IMR-90 (cell line): ENCODE results near the gene P2RX7.

Experiments
- CHD1 ChIP-seq: IDR thresholded peaks from 2 replicates; pipeline ENCODE4 v1.6.1; 2012; ENCODE audit warnings: low read depth, low read length, improper control_type of control experiment
- CTCF ChIP-seq: conservative IDR thresholded peaks from 2 replicates; pipeline ENCODE4 v1.5.1; 2012; ENCODE audit warnings: mild to moderate bottlenecking, low read depth, low read length, improper control_type of control experiment
- MAFK ChIP-seq: IDR thresholded peaks from 2 replicates; pipeline ENCODE4 v1.6.1; 2012; ENCODE audit warnings: low read depth, low read length, improper control_type of control experiment
- MAZ ChIP-seq: IDR thresholded peaks from 2 replicates; pipeline ENCODE4 v1.6.1; 2012; ENCODE audit warnings: low read depth, mild to moderate bottlenecking, low read length, improper control_type of control experiment, moderate library complexity, borderline replicate concordance
- POLR2A ChIP-seq: IDR thresholded peaks from 2 replicates; pipeline ENCODE4 v1.6.1; 2012; ENCODE audit warnings: mild to moderate bottlenecking, low read depth, low read length
- RCOR1 ChIP-seq: IDR thresholded peaks from 2 replicates; pipeline ENCODE4 v1.6.1; 2012; ENCODE audit warnings: mild to moderate bottlenecking, low read length, improper control_type of control experiment; ENCODE audit not compliant: insufficient replicate concordance
- RFX5 ChIP-seq: IDR thresholded peaks from 2 replicates; pipeline ENCODE4 v1.8.0; 2012; ENCODE audit warnings: low read depth, mild to moderate bottlenecking, low read length, moderate library complexity
- SMC3 ChIP-seq: fragments of 150-350 bp; IDR thresholded peaks from 2 replicates; pipeline ENCODE4 v1.6.1; 2016; ENCODE audit warnings: low read depth, mild to moderate bottlenecking, antibody characterized with exemption, low read length, moderate library complexity
- USF2 ChIP-seq: fragments of 150-350 bp; IDR thresholded peaks from 2 replicates; pipeline ENCODE4 v1.6.1; 2017; ENCODE audit warnings: mild to moderate bottlenecking, antibody characterized with exemption, low read length, low read depth

DNA sequence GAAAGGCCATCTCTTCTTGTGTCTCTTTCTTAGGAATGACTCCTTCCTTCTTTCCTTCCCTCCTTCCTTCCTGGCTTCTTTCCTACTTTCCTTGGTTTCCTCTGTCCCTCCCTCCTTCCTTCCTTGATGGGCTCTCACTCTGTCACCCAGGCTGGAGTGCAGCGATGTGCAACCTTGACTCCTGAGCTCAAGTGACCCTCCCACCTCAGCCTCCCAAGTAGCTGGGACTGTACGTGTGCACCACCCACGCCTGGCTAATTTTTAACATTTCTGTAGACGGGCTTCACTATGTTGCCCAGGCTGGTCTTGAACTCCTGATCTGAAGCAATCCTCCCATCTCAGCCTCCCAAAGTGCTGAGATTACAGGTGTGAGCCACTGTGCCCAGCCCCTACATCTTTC is 10.9 kb upstream of the P2RX7 start:
- no peak for TF ChIP-seq POLR2A
- TF ChIP-seq CTCF: no peak
- no peak for TF ChIP-seq RCOR1
- TF ChIP-seq RFX5: no peak
- no peak for TF ChIP-seq USF2
- no peak for TF ChIP-seq MAFK
- TF ChIP-seq MAZ: no peak
- no peak for TF ChIP-seq SMC3
- no peak for TF ChIP-seq CHD1
